Measurements from ENCODE around the gene RFX1.

- TF ChIP-seq, protein P1, sequence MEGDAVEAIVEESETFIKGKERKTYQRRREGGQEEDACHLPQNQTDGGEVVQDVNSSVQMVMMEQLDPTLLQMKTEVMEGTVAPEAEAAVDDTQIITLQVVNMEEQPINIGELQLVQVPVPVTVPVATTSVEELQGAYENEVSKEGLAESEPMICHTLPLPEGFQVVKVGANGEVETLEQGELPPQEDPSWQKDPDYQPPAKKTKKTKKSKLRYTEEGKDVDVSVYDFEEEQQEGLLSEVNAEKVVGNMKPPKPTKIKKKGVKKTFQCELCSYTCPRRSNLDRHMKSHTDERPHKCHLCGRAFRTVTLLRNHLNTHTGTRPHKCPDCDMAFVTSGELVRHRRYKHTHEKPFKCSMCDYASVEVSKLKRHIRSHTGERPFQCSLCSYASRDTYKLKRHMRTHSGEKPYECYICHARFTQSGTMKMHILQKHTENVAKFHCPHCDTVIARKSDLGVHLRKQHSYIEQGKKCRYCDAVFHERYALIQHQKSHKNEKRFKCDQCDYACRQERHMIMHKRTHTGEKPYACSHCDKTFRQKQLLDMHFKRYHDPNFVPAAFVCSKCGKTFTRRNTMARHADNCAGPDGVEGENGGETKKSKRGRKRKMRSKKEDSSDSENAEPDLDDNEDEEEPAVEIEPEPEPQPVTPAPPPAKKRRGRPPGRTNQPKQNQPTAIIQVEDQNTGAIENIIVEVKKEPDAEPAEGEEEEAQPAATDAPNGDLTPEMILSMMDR (IDR thresholded peaks at IDR 0.05; ENCODE audit: poor library complexity): no peak
- no peak for TF ChIP-seq EZH2 (IDR thresholded peaks at IDR 0.05; ENCODE audit: borderline replicate concordance)
- no peak for TF ChIP-seq EZH2phosphoT487 (IDR thresholded peaks at IDR 0.05; ENCODE audit: low read depth, severe bottlenecking, unreplicated experiment)
These were observed 85.6 kb downstream of the RFX1 start for GRCh38 chr19:13920524-13920923.

All from hepatocyte (in vitro differentiated cells).